H1 (cell line): ENCODE data around the gene TAF8. TPM values are rescaled to one million over a fixed set of nuclear protein-coding genes. Genes with fewer than 3 reads are reported as not detected.
A peak's percentile ranks its signal among the peaks of the same experiment; 100 is the strongest.

Experiments
- GTF2F1 ChIP-seq: IDR thresholded peaks from 2 replicates; pipeline ENCODE4 v1.6.1; 2012; ENCODE audit warnings: low read depth, low read length, improper control_type of control experiment, borderline replicate concordance
- HDAC6 ChIP-seq: IDR thresholded peaks from one replicate; pipeline ENCODE4 v1.7.1; 2012; ENCODE audit warnings: low read depth, mild to moderate bottlenecking, inconsistent platforms, low read length, moderate library complexity
- KDM5A ChIP-seq: fragments of 200-600 bp; IDR thresholded peaks from 2 replicates; pipeline ENCODE4 v1.7.1; 2012; ENCODE audit warnings: mild to moderate bottlenecking, low read length, inconsistent platforms, mixed read lengths
- PHF8 ChIP-seq: fragments of 200-600 bp; sonication (generic); conservative IDR thresholded peaks from 2 replicates; pipeline ENCODE4 v1.7.1; 2012; ENCODE audit warnings: low read depth, mild to moderate bottlenecking, inconsistent platforms, low read length, moderate library complexity
- RNF2 ChIP-seq: fragments of 200-900, 300-1000 bp; sonication (generic); IDR thresholded peaks from 2 replicates; pipeline ENCODE4 v1.7.1; 2016; ENCODE audit warnings: borderline replicate concordance, low read depth, mild to moderate bottlenecking, antibody characterized with exemption, low read length; ENCODE audit not compliant: poor library complexity, severe bottlenecking; ENCODE audit errors: missing control alignments
- RXRA ChIP-seq: IDR thresholded peaks from 2 replicates; pipeline ENCODE4 v1.6.1; 2011; ENCODE audit warnings: low read depth, mild to moderate bottlenecking, low read length, moderate library complexity; ENCODE audit not compliant: insufficient read depth
- polyA plus RNA-seq, 7 experiments: library from polyadenylated mRNA; depleted of rRNA in 3 of 7; stranded (reverse) in 5 of 7; unstranded in 2 of 7; fragments of >200 nt in 5 of 7; fragments of 200-250 nt in 2 of 7; gene quantifications; 1 replicate in 5 of 7; 2 replicates in 1 of 7; 4 replicates in 1 of 7; pipeline versions ENCODE4 v1.2.1 to v1.2.3, GENCODE V29; 2011 to 2013; ENCODE audit warnings: missing spikeins in 2 of 7, mixed read lengths in 2 of 7
- total RNA-seq: library from RNA; stranded (reverse); fragmentation: NEBNext Ultra II Directional; extraction: Animal tissue kit (Norgen Biotek cat#: 25700); gene quantifications from 2 replicates; pipeline ENCODE4 v1.2.1, GENCODE V29; 2021
- TF ChIP-seq, protein P1 (sequence below): fragments of 300-600 bp; sonication (generic); IDR thresholded peaks from 2 replicates; pipeline ENCODE4 v1.7.1; 2012; ENCODE audit warnings: low read length, moderate library complexity, mild to moderate bottlenecking, inconsistent platforms; ENCODE audit not compliant: insufficient replicate concordance
- TF ChIP-seq, protein P2 (sequence below): IDR thresholded peaks from 2 replicates; pipeline ENCODE4 v1.6.1; 2012; ENCODE audit warnings: low read length, inconsistent platforms

TAF8 gene
- total and polyA plus RNA-seq, 2 of the 8 experiments (the other 6 are each of a cell fraction or from before 2014, with no cell fraction given): 32.2 to 34.0 TPM

DNA sequence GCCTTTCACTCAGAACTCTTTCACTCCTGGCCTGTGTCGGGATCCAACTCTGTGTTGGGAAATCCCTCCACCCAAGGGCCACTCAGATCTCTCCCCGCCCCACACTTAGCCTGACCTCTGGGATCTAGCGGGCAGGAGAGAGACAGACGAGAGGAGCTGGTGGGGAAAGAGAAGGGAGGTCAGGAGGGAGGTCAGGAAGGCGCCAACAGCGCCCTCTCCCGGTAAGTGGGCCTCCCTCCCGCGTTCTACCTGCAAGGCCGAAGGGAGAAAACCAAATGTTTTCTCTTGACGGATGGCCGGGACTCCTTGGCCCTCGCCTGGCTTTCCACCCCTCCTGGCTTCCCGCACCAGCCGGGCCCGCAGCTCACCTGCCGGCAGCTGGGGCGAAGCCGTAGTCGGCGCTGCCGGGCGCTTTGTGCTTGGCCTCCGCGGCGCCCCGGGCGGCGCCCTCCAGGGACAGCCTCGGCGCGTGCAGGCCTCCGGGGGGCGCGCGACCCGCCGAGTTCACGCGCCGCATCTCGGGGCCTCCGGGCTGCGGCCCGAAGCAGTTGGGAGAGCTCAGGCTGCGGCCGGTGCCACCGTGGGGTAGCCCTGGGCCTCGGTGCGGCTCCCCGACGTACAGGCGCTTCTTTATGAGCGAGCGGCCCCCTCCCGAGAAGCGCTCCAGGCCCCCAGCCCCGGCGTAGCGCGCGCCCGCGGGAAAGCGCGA, 53.9 kb downstream of the TAF8 start (continued):
- TF ChIP-seq, protein P1, sequence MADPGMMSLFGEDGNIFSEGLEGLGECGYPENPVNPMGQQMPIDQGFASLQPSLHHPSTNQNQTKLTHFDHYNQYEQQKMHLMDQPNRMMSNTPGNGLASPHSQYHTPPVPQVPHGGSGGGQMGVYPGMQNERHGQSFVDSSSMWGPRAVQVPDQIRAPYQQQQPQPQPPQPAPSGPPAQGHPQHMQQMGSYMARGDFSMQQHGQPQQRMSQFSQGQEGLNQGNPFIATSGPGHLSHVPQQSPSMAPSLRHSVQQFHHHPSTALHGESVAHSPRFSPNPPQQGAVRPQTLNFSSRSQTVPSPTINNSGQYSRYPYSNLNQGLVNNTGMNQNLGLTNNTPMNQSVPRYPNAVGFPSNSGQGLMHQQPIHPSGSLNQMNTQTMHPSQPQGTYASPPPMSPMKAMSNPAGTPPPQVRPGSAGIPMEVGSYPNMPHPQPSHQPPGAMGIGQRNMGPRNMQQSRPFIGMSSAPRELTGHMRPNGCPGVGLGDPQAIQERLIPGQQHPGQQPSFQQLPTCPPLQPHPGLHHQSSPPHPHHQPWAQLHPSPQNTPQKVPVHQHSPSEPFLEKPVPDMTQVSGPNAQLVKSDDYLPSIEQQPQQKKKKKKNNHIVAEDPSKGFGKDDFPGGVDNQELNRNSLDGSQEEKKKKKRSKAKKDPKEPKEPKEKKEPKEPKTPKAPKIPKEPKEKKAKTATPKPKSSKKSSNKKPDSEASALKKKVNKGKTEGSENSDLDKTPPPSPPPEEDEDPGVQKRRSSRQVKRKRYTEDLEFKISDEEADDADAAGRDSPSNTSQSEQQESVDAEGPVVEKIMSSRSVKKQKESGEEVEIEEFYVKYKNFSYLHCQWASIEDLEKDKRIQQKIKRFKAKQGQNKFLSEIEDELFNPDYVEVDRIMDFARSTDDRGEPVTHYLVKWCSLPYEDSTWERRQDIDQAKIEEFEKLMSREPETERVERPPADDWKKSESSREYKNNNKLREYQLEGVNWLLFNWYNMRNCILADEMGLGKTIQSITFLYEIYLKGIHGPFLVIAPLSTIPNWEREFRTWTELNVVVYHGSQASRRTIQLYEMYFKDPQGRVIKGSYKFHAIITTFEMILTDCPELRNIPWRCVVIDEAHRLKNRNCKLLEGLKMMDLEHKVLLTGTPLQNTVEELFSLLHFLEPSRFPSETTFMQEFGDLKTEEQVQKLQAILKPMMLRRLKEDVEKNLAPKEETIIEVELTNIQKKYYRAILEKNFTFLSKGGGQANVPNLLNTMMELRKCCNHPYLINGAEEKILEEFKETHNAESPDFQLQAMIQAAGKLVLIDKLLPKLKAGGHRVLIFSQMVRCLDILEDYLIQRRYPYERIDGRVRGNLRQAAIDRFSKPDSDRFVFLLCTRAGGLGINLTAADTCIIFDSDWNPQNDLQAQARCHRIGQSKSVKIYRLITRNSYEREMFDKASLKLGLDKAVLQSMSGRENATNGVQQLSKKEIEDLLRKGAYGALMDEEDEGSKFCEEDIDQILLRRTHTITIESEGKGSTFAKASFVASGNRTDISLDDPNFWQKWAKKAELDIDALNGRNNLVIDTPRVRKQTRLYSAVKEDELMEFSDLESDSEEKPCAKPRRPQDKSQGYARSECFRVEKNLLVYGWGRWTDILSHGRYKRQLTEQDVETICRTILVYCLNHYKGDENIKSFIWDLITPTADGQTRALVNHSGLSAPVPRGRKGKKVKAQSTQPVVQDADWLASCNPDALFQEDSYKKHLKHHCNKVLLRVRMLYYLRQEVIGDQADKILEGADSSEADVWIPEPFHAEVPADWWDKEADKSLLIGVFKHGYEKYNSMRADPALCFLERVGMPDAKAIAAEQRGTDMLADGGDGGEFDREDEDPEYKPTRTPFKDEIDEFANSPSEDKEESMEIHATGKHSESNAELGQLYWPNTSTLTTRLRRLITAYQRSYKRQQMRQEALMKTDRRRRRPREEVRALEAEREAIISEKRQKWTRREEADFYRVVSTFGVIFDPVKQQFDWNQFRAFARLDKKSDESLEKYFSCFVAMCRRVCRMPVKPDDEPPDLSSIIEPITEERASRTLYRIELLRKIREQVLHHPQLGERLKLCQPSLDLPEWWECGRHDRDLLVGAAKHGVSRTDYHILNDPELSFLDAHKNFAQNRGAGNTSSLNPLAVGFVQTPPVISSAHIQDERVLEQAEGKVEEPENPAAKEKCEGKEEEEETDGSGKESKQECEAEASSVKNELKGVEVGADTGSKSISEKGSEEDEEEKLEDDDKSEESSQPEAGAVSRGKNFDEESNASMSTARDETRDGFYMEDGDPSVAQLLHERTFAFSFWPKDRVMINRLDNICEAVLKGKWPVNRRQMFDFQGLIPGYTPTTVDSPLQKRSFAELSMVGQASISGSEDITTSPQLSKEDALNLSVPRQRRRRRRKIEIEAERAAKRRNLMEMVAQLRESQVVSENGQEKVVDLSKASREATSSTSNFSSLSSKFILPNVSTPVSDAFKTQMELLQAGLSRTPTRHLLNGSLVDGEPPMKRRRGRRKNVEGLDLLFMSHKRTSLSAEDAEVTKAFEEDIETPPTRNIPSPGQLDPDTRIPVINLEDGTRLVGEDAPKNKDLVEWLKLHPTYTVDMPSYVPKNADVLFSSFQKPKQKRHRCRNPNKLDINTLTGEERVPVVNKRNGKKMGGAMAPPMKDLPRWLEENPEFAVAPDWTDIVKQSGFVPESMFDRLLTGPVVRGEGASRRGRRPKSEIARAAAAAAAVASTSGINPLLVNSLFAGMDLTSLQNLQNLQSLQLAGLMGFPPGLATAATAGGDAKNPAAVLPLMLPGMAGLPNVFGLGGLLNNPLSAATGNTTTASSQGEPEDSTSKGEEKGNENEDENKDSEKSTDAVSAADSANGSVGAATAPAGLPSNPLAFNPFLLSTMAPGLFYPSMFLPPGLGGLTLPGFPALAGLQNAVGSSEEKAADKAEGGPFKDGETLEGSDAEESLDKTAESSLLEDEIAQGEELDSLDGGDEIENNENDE: no peak
- TF ChIP-seq RXRA (no peak), GTF2F1 (no peak), HDAC6 (no peak), KDM5A (no peak), PHF8 (0 out of 2 replicates have a peak, but pooled peaks have one; percentile 33), RNF2 (no peak)
- TF ChIP-seq, protein P2, sequence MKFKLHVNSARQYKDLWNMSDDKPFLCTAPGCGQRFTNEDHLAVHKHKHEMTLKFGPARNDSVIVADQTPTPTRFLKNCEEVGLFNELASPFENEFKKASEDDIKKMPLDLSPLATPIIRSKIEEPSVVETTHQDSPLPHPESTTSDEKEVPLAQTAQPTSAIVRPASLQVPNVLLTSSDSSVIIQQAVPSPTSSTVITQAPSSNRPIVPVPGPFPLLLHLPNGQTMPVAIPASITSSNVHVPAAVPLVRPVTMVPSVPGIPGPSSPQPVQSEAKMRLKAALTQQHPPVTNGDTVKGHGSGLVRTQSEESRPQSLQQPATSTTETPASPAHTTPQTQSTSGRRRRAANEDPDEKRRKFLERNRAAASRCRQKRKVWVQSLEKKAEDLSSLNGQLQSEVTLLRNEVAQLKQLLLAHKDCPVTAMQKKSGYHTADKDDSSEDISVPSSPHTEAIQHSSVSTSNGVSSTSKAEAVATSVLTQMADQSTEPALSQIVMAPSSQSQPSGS: no peak
